GM19240 (cell line): ENCODE results near the gene DPP4.
A peak's percentile ranks its signal among the peaks of the same experiment; 100 is the strongest.
"Not testable (repeated sequence)": the region's sequence is repeated elsewhere in the genome, so short reads cannot be mapped to it uniquely, and the experiment has no call there.

Experiments
- DNase-seq: peaks from one replicate; pipeline ENCODE4 v3.0.0; 2011; ENCODE audit warnings: low spot score; ENCODE audit not compliant: insufficient read length

DPP4 gene

DNA sequence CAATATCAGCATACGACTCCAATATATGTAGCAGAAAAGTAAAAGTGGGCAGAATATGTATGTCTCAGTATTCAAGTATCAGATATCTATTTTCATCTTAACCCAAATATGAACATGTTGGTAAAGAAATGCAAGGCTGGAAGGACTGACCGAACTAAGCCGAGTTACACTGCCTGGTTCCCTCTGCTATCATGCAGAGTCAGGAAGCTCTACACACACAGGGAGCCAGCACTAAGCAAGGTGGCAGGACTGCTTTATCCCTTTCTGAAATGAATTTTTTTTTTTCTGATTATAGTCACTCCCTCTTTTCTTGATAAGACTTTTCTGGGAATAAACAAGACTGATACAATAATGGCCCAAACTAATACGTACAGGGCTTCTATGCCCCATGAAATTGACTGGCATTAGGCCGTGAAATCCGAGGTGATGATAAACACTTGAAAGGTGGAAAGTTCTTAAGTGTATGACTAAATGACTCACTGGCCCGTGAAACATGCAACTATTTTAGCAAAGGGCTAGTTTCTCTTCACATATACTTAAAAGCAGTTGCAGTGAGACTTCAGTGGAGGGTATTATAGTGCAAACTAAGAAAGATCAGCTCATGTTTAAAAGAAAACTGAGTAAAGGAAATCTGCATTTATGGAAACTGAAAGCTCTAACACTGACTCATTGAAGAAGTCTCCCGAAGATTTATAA lies 14.9 kb downstream of the DPP4 start:
- DNase-seq: peak; percentile 3

DNA sequence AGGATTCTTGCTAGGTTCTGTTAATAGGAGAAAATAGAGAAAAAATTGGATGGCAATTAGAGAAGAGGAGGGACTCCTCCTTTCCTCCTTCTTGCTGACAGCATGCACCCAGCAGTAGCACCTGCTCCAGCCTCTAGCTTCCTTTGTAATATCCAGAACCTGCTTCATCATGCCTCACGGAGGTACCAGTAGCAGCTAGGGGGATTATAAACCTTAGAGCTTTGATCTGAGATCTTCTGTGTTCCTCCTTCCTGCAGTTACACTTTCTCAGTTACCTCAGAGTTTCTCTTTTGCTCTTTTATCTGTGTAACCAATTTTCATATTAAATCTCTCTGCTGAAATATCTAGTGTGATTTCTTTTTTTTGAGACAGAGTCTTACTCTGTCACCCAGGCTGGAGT lies 16.6 kb downstream of the DPP4 start:
- no peak for DNase-seq

DNA sequence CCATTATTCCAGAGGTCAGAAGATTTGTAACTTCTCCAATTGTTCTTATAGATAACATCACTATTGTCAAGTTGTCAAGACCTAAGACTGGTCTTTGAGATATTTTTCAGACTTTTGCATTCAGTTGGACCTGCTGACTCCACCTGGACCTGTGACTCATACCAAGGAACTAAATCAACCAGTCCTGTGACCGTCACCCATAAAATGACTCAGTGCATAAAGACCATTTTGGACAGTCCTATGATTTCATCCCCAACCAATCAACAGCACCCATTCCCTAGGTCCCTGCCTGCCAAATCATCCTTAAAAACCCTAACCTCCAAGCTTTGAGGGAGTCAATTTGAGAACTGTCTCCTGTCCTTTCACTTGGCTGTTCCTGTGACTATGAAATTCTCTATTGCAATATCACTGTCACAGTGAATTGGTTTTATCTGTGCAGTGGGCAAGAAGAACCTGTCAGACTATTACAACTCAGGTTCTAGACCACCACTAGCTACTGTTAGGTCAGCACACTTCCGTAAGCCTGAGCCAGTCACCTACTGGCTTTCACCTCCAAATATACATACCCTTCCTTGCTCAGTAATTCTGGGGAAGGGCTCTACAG lies 17.1 kb downstream of the DPP4 start:
- DNase-seq: no peak

DNA sequence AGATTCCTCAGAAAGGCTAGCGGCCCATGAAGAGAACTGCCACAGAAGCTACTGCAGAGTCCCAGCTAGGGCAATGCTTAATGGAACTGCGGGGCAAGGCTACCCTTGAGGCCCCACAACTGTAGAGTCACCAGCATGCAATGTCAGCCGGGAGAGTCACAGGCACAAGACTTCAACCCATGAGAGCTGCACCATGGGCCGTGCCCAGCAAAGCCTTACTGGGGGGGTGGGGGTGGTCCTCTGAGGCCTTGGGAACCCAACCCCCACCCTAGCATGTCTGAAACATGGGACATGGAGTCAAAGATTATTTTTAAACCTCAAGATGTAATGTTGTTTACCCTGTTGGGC lies 20.2 kb downstream of the DPP4 start:
- no peak for DNase-seq

DNA sequence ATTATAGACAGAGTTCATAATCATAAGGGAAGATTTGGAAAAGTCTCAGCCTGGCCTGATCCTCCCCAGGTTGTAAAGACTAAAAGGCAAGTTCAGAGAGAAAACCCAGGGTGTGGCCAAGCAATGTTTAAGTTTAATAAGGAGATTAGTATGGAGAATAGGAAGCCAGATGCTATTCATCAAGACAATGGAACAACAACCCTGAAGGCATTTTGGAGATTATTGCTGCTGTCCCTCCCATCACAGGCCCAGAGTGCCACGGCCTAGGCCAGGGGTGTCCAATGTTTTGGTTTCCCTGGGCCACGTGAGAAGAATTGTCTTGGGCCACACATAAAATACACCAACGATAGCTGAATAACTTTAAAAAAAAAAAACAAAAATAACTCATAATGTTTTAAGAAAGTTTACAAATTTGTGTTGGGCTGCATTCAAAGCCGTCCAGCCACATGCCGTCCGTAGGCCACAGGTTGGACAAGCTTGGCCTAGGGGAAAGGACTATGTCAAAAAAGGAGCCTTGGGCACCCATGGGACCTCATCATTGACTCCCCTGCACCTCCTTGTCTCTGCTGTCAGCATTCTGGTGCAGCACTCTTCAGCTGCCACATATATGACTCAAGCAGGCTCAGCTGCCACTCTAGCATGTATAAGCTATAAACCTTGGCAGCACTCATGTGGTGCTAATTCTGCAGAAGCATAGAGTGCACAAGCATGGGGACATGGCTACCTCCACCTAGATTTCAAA lies 20.8 kb downstream of the DPP4 start:
- DNase-seq: no peak

DNA sequence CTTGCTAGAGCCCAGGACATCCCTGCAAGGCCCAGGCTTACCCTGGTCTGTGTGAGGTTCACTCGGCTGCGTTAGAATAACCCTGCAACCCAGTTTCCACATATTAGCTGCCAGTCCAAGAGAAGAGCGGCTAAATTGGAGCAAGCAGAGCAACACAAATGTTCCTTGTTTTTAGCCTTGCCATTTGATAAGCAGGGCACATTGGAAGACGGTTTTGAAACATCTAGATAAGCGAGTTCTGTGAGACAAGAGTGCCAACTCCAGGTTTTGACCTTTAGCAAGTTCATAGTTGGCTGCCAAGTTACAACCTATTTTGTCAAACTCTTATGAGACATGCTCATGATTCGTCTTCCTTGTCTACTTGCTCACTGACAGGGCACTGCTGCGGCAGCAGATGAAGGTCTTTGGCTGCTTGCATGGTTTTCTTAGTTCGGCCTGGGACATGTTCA lies 23.5 kb downstream of the DPP4 start:
- DNase-seq: no peak

DNA sequence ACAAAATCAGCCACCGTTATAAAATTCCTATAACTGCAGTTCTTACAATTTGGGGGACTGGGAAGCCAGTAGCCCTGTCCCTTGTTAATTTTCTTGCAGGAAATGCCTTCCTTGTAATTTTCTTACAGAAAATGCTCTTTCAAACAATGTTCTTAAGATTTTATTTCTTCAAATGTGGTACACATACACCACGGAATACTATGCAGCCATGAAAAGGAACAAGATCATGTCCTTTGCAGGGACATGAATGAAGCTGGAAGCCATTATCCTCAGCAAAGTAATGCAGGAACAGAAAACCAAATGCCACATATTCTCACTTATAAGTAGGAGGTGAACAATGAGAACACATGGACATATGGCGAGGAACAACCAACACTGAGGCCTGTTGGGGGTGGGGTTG lies 24.9 kb downstream of the DPP4 start:
- not testable (repeated sequence) for DNase-seq

DNA sequence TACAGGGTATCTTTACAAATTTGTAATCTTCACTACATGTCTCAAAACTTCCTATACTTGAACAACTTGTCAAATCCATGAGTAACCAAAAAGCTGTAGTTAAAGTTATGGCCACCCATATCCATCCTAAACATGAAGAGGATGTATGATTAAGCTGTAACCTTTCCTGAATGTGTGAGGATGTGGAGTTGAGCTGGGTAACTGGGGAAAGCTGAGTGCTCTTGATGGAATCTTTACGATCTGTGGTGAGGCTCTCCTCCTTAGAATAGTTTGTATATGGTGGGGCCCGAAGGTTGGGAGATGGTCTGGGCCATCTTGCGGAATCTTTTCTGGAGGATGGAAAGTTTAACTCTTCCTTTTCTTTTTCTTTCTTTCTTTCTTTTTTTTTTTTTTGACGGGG lies 29.4 kb downstream of the DPP4 start:
- DNase-seq: no peak

DNA sequence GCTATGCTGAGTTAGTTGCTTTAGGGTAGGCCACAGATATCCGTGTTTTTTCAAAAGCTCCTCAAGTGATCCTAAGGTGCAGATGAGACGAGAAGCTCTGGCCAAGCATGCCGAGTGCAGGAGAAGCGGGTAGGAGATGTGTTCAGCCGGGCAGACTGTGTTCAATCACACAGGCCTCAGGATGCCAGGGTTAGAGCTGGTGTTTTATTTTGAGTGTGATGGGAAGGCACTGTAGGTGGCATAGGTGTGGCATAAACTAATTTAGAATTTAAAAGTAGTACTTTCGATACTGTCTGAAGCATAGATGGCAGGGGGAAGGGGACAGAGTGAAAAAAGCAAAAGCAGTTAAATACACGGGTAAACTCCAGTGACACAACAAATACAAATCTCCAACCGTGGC lies 30.9 kb downstream of the DPP4 start:
- no peak for DNase-seq

DNA sequence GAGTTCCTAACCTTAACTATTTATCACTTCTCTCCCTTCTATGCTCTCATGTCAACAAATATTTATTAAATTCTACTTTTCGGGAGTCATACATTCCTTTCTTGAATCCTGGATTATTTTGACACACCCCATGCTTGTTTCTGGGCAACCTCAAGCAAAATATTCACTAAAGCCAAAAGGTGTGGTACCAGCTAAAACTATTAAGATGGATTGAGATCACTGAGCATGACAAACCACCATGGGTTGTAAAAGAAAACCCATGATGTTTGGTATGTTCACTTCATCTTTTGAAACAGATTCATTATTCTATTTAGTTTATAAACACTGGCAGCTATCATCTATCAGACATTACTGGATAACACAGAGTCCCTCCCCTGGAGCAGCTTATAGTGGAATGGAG lies 32.5 kb downstream of the DPP4 start:
- DNase-seq: no peak

DNA sequence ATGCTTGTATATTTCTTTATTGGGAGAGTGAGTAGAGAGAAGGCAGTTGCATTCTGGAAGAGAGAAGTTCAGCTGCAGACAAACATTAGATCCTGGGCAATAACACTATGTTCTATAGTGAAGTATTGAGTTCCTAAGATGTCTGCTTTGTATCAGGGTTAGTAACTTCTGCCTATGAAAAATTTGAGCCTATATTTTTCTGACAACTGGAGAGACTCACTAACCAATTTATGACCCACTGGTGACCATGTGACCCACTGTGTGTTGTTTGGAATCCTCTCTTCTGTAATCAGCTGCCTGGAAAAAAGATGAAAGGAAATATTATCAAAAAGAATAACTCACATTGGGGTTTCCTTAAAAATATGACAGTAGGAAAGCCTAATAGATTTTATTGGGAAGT lies 35.3 kb downstream of the DPP4 start:
- DNase-seq: no peak

DNA sequence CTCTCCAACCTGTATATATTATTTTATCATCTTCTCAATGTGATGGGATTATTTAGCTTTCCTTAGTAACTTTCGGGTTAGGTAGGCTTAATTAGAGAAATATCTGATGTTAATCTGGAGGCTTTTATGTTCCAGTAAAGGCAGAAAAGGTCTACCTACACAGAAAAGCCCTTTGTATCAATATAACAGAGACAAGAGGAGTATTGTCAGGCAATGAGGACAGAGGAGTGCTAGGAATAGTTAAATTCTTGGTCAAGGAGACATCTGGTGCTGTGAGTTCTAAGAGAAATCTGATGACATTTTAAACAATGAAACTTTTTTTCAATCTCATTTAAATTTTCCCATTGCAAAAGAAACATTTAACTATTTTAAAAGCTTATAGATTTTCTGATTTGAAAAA lies 36.1 kb downstream of the DPP4 start:
- DNase-seq: no peak

DNA sequence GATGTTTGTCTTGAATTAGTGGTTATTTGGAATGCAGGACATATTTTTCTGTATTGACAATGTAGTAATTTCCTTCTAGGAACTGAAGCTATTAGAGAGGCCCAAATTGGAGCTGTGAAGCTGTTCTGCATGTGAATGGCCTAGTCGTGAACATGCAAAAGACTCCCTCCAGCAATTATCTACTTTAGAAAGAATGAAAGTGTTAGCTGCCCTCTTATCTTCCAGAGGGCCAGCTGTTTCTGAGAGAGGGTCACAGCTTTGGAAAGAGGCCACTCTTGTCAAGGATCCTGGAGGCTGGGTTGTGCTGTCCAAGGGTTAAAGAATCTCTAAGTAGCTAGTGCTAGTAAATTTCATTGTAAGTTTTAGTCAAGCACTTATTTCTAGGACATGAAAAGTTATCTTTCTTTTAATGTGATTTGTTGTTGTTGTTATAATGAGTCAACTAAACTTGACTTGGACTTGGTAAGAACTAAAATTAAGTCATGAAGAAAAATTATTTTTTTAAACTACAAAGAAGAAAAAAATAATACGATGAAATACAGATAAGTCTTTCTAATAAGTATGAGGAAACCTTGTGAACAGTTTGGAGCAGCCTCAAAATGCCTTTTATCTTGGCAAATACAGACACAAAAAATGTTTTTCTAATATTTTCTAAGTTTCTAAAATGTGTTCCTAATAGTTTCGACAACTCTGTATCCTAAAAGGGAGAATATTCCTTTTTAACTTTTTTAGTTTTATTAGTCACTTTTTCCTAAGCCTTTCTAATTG lies 36.8 kb downstream of the DPP4 start:
- DNase-seq: no peak

DNA sequence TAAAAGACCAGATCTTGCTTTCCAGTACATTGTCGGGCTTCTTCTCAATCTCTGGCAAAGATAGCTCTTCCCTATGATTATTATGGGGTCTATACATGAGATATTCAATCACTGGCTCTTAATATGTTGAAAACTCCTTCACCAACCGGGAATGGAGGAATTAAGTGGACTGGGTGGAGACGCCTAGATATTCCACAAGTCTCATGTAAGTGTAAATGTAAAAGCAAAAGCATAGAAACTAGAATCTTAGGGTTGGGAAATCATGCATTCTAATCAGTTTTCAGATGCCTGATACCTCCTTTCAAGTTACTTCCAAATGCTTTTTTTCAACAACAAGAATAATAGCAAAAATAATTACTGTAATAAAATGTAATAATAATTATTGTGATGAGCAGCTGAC lies 38.0 kb downstream of the DPP4 start:
- no peak for DNase-seq

DNA sequence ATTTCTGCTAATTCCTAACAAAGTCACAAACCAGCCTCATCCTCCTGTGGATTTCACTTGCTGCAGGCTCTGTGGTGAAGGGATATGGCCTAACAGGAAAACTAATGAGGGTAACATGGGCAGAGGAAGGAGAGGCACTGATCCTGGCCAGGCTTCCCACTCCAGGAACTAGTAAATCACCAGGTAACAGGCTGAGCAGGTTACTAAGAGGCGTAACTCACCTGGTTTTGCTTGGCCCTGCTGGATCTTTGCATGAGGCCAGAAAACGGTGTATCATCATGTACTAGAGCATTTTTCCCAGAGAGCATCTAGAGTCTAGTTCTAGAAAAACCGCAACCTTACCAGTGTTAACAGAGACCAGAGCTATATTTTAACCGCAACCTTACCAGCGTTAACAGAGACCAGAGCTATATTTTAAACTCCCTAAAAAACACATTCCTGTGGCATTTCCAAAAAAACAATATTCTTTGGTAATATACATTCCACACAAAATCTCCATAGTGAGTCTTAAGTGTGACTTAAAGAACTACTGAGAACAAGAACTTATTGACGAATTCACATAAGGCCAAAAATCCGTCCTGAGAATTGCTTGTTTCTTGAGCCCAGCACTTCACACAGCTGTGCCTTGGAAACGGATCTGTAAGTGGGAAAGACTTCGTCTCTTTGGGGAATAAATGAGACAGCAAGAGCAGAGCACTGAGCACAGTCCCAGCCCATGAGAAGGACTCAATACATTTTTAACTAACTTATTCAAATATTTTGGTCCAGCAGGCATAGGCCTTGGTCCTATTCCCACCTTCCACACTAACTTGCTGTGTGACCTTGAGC lies 43.4 kb downstream of the DPP4 start:
- DNase-seq: no peak

DNA sequence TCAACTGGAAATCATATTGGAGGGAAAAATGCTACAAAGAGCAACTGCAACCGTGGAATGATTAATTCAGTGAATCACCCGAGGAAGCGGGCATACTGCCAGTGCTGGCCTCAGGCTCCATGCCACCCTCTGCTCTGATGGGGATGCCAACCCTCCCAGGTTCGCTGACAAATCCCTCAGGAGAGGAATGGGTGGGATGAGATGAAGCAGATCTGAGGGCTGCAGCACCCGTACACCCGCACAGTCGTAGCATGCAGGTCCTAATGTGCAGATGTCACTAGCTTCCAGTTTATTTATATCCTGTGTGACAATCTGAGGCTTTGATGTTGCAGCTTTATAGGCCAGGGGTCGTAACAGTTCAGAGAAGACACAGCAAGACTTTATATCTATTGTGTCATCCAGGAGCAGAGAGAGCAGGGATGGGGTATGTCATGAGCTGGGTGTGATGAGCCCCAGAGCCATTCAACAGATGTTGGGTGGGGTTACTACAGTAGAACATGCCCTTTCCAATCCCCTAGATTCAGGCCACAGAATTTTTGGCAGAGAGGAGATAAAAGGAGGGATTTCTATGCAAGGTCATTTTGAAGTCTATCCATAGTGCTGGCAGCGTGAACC lies 44.6 kb downstream of the DPP4 start:
- DNase-seq: no peak

DNA sequence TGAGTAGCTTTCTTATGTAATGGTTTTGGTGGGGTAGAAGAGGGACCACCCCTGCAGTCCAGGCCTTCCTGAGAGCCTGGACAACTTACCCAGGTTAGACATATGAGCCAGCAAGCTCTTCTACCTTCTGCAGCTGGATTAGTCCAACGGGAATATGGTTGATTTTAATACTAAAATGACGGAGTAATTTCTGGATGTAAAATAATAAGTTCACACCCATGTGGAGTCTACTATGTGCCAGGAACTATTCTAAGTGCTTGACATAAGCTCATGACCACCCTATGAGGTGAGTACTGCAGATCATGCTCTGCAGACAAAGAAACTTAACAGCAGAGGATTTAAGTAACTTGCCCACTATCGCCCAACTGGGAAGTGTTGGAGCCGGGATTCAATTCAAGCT lies 45.5 kb downstream of the DPP4 start:
- DNase-seq: no peak

DNA sequence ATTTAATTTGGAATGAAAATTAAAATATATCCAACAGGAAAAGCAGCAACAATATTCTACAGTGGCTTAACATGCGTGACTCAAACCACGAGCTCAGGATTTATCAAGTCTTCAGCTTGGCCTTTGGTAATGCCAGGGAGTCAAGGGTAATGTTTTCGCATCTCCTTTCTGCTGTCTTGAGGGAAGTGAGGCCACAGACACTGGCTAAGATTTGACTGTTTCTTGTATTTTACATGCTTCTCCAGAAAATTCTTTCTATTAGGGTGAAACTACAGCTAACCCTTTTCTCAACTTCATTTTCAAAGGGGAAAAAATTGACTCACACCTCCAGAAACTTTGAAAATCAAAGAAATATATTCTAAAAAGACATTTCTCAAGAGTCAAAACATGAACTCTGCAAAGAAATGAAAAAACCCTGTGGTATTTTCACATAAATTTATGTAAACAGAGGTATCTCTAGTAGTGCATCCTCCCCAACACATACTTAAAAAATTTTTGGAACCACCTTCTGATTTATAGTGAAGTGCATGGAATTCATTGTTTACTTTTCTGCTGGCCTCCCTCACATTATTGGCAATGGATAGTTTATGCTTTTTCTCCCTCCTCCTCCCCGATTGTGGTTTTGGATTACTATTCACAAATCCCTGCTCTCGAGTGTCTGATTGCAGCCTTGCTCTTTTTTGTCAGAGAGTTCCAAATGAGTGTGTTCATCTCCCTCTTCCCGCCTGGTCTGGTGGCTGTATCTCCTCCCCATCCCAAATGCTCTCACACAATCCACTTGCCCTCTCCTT lies 48.7 kb downstream of the DPP4 start:
- no peak for DNase-seq

DNA sequence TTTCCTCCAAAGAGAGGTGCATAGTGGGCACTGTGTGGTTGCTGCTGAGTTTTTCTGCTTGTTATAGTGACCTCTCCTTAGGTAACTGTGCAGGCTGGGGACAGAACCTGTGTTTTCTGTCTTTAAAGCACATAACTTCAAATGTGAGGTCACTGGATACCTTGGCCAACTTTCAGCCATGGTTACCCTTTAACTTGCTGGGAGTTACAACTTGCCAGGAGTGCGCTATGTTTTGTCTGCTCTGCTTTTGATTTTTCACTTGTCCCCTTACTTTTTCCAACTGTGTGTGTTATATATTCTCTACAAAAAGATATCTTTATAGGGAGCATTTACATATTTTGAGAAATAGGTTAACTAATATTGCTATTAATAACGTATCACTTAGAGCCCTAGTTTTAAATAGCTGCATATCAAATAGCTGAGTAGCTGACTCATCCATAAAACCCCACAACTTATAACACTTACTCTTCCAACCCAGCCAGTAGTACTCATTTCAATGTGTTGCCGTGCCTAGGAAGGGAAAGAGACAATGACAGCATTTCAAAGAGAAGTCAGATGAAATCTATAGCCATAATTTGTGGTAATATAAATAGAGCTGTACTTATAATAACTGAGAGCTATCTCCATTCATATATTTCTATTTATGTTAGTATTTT lies 51.6 kb downstream of the DPP4 start:
- DNase-seq: no peak
